Body of pancreas (tissue), 4 donors: ENCODE data around the gene GRB2.

Experiments used
- CTCF ChIP-seq, 7 experiments: fragments of 450-650 bp in 4 of 7; fragments of 200-600 bp in 3 of 7; sonication (generic) in 3 of 7; IDR thresholded peaks; one replicate each; pipeline ENCODE4 v1.5.1; 2016 to 2019; ENCODE audit warnings: antibody characterized with exemption in 7 of 7
- POLR2A ChIP-seq, 3 donors: fragments of 450-650 bp; IDR thresholded peaks; one replicate each; pipeline ENCODE4 v1.6.1; 2016; ENCODE audit warnings: antibody characterized with exemption in 3 of 3, mild to moderate bottlenecking in 2 of 3

DNA sequence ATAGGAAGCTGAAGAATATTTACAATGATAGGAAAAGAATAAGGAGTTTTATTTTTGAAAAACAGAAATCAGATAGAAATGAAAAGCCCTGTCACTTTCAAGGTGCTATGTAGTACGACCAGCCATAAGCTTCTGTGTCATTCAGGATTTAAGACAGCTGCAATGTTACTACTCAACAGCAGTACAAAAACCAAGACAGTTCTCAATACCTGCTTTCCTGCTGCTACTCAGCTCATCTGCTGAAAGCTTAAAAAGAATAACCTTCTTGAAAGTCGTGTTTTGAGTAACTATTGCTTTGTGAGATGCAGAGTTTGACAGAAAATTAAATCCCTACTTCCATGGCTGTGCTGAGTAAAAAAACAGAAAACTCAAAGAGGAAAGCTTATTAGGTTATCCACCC, 8.7 kb downstream of the GRB2 start:
- TF ChIP-seq CTCF (IDR thresholded peaks at IDR 0.05) (no peak), POLR2A (IDR thresholded peaks at IDR 0.05) (no peak)
